ENCODE measurements around the gene PPP6R2.

The PPP6R2 gene

GRCh38 chr22:50342651-50343540, at the start of gene PPP6R2:
PPP6R2 (plus strand) TSS chr22:50343327; CDS start chr22:50393909, 50,582 bp downstream.
- peak; percentile 51 for DNase-seq

GRCh38 chr22:50293441-50294318, 49.4 kb upstream of the PPP6R2 start:
- peak; percentile 55 for DNase-seq

DNA sequence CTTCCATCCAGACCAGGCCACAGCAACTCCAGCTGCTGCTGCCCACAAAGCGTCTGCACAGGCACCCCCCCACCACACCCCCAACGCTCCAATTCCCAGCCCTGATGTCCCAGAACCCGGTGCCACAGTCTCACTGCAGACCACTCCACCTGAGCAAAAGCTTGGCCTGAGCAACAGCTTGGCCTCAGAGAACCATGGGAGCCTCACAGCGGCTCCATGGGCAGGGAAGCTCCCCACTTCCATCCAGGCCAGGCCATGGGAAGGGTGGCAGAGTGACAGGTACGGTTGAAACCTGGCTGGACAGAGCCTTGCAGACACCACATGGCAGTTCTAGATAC, 48.8 kb upstream of the PPP6R2 start:
- no peak for DNase-seq

- DNase-seq = no peak
Measured at GRCh38 chr22:50296658-50297490, 46.3 kb upstream of the PPP6R2 start.

DNA sequence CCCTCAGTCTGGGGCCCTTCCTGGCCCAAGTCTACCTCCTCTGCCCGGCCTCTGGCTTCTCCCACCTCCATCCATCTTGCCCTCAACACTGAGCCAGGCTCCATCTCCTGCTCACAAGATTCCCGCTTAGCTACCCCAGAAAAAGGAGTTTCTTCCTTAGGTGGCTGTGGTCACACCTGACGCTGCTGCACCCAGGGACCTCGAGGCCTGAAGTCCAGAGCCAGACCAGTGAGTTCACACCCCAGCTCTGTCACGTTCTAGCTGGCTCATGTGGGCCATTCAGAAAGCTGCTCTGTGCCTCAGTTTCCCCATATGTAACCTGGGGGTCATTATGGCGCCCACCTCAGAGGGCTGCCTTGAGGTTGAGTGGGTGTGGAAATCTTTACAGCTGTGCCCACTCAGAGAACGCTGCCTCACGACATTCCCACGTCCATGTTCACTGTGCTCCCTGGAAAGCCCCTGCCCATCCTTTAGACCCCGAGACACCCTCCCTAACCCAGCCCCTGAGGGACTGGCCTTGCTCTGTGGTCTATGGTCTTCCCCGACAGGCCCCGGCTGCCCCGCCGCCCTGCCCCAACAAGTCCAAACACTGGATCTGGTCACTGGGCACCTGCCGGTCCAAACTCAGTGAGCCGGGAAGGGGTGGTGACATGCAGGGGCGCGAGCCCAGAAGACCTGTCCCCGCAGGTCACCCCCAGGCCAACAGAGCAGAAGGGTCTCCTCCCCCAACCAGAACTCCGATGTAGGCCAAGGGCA, 45.4 kb upstream of the PPP6R2 start:
- DNase-seq = no peak

DNA sequence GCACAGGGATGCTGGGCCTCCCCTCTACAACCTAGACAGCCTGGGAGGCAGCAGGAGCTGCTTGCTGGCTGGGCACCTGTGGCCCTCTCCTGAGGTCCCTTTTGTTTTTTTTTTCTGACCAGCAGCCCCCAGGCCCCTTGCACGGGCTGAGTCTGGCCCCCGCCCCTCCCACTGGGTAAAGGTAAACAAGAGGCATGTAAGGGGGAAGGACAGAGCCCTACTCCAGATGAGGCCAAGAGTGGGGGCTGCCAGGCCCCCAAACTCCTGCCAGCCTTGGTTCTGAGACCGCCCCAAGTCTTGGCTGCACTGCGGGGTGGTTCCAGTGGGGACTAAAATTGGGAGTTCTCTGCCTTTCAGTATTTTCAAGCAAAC, 44.9 kb upstream of the PPP6R2 start:
- no peak for DNase-seq

GRCh38 chr22:50298937-50299784, 44.0 kb upstream of the PPP6R2 start:
- DNase-seq = no peak

- no peak for DNase-seq
Measured at GRCh38 chr22:50299785-50300619, 43.1 kb upstream of the PPP6R2 start.

DNA sequence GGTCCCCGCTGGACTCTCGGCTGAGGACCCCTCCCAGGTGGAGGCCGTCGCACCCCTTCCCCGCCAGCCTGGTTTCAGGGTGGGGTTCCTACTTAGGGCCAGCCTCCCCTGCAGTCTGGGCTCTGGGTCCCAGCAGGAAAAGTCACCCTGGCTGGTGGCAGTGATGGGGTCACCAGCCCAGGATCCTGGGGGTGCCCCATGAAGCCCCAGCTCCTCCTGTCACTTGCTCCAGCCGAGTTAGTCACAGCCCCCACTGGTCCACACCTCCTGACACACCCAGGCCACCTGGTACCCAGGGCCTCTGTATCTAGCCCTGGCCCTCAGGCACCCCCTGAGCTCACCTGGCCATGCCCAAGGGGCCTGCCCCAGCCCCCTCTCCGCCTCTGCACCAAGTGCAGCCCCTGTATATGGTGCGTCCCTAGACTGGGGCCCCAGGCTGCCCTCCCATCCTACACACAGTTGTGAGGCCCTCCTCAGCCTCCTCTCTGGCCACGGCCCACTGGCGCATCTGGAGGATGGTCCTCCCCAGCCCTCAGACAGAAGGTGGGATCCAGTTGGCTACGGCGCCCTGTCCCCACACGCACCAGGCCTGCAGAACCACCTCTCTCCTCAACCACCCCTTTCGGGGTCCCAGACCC, 42.4 kb upstream of the PPP6R2 start:
- no peak for DNase-seq

GRCh38 chr22:50301581-50301991, 41.5 kb upstream of the PPP6R2 start:
- DNase-seq = no peak

GRCh38 chr22:50302041-50302541, 41.0 kb upstream of the PPP6R2 start:
- DNase-seq = no peak

GRCh38 chr22:50302564-50302963, 40.6 kb upstream of the PPP6R2 start:
- DNase-seq = no peak

DNA sequence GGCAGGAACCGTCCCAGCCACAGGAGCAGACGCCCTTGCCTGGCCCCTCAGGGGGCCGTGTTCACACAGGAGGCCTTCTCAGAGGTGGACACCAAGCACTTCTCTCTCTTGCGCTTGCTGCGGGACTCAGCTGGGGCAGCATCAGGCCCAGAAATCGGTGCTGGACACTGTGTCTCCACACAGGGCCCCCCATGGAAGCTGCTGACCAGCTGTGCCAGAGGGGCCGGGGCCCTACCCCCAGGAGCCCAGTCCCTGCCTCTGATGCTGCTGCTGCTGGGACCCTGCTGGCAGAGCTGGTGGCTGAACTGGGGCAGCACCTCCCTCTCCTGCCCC, 39.6 kb upstream of the PPP6R2 start:
- no peak for DNase-seq

GRCh38 chr22:50303848-50304527, 39.1 kb upstream of the PPP6R2 start:
- DNase-seq = no peak

DNA sequence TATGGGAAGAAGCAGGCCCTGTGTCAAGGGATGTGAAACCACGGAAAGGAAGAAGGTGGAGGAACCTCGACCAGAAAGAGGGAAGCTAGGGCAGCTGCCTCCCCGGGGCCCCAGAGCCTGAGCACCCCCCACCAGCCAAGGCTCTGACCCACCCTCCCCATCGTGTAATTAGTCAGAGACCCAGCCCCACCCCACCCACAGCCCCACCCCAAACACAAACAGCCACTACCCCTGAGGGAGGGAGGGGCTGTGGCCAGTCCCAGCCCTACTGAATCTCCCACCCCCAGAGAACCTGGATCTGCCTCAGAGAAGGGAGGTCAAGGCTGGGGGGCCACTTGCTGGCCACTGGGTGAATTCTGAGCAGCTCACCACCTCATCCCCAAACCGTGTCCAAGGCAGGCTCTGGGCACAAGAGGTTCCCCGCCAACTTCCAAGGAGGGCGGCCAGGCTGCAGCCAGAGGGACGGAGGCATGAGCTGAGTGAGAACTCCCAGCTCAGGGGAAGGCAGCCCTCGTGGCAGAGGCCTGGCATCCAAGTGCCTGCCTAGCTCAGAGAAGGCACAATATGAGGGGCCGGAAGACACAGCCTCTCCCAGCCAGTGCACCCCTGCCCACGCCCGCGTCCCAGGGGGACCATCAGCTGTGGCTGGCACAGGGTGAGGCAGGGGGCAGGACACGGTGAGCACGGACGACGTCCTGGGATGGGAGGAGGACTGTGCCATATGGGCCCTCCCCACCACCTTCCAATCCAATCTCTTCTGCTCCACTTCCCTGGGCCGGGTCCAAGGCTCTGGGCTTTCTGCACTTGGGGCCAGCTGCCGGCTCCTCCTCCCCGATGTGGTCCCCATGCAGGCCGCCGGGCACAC, 38.4 kb upstream of the PPP6R2 start:
- DNase-seq = no peak

- DNase-seq = no peak
Measured at GRCh38 chr22:50305393-50305922, 37.7 kb upstream of the PPP6R2 start.

GRCh38 chr22:50305923-50306566, 37.1 kb upstream of the PPP6R2 start:
- peak; percentile 87 for DNase-seq
